ENCODE results near the gene DNAAF9.

DNA sequence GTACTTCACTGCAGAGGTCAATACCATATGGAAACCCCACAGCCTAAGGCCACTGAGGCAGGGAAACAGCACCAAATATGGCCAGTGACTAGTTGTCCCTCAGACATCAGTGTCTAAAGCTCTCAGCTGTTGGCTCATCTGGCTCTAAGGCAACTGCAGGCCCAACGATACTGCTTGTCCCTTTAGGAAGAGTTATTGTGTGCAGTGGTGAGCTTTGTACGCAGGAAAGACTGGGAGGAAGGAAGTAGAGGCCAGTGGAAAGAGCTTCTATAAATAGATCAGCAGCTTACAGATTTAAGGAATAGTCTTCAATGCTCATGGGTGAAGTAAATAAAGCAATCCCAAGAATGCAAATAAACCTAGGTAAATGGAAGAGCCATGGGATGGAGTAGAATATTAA, 29.3 kb downstream of the DNAAF9 start:
- TF ChIP-seq, protein P1, sequence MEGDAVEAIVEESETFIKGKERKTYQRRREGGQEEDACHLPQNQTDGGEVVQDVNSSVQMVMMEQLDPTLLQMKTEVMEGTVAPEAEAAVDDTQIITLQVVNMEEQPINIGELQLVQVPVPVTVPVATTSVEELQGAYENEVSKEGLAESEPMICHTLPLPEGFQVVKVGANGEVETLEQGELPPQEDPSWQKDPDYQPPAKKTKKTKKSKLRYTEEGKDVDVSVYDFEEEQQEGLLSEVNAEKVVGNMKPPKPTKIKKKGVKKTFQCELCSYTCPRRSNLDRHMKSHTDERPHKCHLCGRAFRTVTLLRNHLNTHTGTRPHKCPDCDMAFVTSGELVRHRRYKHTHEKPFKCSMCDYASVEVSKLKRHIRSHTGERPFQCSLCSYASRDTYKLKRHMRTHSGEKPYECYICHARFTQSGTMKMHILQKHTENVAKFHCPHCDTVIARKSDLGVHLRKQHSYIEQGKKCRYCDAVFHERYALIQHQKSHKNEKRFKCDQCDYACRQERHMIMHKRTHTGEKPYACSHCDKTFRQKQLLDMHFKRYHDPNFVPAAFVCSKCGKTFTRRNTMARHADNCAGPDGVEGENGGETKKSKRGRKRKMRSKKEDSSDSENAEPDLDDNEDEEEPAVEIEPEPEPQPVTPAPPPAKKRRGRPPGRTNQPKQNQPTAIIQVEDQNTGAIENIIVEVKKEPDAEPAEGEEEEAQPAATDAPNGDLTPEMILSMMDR (IDR thresholded peaks at IDR 0.05 in 2 of 3, conservative IDR thresholded peaks at IDR 0.05 in 1 of 3; ENCODE audit: borderline replicate concordance in 1 of 3, insufficient read depth in 1 of 3, low read depth in 2 of 3, low read length in 2 of 3) = no peak
- TF ChIP-seq YY1 (IDR thresholded peaks at IDR 0.05; ENCODE audit: extremely low read depth, insufficient replicate concordance, low read depth, low read length) = no peak
- no peak for TF ChIP-seq EZH2phosphoT487 (IDR thresholded peaks at IDR 0.05; ENCODE audit: borderline replicate concordance)
- no peak for TF ChIP-seq SIN3A (IDR thresholded peaks at IDR 0.05; ENCODE audit: low read depth)
- no peak for TF ChIP-seq TCF7L2 (IDR thresholded peaks at IDR 0.05; ENCODE audit: borderline replicate concordance, extremely low read depth, insufficient read depth, insufficient read length)
- no peak for TF ChIP-seq POLR2A (IDR thresholded peaks at IDR 0.05; ENCODE audit: borderline replicate concordance, extremely low read depth, insufficient read depth, insufficient read length)
- TF ChIP-seq, protein P2, sequence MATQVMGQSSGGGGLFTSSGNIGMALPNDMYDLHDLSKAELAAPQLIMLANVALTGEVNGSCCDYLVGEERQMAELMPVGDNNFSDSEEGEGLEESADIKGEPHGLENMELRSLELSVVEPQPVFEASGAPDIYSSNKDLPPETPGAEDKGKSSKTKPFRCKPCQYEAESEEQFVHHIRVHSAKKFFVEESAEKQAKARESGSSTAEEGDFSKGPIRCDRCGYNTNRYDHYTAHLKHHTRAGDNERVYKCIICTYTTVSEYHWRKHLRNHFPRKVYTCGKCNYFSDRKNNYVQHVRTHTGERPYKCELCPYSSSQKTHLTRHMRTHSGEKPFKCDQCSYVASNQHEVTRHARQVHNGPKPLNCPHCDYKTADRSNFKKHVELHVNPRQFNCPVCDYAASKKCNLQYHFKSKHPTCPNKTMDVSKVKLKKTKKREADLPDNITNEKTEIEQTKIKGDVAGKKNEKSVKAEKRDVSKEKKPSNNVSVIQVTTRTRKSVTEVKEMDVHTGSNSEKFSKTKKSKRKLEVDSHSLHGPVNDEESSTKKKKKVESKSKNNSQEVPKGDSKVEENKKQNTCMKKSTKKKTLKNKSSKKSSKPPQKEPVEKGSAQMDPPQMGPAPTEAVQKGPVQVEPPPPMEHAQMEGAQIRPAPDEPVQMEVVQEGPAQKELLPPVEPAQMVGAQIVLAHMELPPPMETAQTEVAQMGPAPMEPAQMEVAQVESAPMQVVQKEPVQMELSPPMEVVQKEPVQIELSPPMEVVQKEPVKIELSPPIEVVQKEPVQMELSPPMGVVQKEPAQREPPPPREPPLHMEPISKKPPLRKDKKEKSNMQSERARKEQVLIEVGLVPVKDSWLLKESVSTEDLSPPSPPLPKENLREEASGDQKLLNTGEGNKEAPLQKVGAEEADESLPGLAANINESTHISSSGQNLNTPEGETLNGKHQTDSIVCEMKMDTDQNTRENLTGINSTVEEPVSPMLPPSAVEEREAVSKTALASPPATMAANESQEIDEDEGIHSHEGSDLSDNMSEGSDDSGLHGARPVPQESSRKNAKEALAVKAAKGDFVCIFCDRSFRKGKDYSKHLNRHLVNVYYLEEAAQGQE (IDR thresholded peaks at IDR 0.05; ENCODE audit: low read depth) = no peak
